Suppressor macrophage treated with lipopolysaccharide for 4 hours (primary cell): Measurements from ENCODE around the gene PKP3.
"Not testable (repeated sequence)": the region's sequence is repeated elsewhere in the genome, so short reads cannot be mapped to it uniquely, and the experiment has no call there.

Experiments used
- DNase-seq: peaks from one replicate; pipeline ENCODE4 v3.0.0-alpha.2; 2020

The PKP3 gene

DNA sequence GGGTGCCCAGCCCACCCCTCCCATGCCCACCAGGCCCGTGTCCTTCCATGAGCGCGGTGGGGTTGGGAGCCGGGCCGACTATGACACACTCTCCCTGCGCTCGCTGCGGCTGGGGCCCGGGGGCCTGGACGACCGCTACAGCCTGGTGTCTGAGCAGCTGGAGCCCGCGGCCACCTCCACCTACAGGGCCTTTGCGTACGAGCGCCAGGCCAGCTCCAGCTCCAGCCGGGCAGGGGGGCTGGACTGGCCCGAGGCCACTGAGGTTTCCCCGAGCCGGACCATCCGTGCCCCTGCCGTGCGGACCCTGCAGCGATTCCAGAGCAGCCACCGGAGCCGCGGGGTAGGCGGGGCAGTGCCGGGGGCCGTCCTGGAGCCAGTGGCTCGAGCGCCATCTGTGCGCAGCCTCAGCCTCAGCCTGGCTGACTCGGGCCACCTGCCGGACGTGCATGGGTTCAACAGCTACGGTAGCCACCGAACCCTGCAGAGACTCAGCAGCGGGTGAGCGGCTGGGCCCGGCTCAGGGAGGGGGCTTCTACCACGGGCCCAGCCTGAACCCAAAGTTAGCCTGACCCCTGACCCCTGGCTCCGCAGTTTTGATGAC lies 3.0 kb downstream of the PKP3 start:
- DNase-seq = peak; percentile 63

DNA sequence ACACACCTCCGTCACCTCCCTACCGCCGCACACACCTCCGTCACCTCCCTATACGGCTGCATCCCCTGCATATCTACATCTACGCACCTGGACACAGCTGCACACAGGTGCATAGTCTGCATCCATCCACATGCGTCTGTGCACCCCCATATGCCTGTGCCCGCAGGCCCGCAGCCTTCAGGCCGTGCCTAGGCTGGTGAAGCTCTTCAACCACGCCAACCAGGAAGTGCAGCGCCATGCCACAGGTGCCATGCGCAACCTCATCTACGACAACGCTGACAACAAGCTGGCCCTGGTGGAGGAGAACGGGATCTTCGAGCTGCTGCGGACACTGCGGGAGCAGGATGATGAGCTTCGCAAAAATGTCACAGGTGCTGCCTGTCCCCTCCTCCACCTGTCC lies 4.8 kb downstream of the PKP3 start:
- DNase-seq = peak; percentile 17

DNA sequence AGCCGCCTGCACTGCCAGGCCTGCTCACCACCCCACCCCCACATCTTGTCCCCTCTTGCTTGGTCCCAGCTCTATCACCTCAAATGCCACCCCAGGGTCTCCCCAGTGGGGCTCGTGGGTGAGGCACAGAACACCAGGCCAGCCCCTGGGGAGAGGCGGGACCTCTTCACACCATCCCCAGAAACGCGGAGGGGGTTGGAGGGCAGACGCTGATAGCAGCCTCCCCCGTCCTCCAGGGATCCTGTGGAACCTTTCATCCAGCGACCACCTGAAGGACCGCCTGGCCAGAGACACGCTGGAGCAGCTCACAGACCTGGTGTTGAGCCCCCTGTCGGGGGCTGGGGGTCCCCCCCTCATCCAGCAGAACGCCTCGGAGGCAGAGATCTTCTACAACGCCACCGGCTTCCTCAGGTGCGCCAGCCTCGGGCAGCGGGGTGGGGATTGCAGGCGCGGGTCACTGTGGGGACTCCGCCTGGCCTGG lies 5.8 kb downstream of the PKP3 start:
- DNase-seq = no peak

DNA sequence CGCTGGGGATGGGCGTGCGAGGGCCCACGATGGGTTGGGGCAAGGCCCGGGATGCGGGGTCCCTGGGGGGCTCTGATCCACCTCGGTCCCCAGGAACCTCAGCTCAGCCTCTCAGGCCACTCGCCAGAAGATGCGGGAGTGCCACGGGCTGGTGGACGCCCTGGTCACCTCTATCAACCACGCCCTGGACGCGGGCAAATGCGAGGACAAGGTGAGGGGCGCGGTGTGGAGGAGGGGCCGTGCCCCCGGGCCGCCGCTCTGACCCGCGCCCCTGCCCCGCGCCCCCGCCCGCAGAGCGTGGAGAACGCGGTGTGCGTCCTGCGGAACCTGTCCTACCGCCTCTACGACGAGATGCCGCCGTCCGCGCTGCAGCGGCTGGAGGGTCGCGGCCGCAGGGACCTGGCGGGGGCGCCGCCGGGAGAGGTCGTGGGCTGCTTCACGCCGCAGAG lies 6.3 kb downstream of the PKP3 start:
- DNase-seq = no peak

DNA sequence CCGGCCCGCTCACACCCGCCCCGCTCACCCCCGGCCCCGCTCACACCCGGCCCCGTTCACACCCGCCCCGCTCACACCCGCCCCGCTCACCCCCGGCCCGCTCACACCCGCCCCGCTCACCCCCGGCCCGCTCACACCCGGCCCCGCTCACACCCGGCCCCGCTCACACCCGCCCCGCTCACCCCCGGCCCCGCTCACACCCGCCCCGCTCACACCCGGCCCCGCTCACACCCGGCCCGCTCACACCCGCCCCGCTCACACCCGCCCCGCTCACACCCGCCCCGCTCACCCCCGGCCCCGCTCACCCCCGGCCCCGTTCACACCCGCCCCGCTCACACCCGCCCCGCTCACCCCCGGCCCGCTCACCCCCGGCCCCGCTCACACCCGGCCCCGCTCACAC lies 7.2 kb downstream of the PKP3 start:
- not testable (repeated sequence) for DNase-seq

DNA sequence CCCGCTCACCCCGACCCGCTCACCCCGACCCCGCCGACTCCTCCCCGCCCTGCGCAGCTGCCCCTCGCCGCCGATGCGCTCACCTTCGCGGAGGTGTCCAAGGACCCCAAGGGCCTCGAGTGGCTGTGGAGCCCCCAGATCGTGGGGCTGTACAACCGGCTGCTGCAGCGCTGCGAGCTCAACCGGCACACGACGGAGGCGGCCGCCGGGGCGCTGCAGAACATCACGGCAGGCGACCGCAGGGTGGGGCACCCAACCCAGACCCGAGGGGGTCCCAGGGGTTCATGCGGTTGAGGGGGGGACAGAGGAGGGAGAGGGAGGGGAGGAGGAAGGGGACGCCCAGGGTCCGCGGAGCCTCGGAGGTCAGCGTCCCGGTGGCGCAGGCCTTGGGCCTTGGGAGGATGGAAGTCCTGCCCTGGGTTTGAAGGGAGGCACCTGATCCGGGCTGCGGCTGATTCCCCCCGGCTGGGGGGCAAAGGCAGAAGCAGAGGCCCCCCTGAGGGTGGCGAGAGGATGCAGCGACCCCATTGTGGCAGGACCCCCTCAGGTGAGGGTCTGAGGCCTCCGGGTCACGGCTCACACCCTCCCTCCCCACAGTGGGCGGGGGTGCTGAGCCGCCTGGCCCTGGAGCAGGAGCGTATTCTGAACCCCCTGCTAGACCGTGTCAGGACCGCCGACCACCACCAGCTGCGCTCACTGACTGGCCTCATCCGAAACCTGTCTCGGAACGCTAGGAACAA lies 9.2 kb downstream of the PKP3 start:
- DNase-seq = no peak

DNA sequence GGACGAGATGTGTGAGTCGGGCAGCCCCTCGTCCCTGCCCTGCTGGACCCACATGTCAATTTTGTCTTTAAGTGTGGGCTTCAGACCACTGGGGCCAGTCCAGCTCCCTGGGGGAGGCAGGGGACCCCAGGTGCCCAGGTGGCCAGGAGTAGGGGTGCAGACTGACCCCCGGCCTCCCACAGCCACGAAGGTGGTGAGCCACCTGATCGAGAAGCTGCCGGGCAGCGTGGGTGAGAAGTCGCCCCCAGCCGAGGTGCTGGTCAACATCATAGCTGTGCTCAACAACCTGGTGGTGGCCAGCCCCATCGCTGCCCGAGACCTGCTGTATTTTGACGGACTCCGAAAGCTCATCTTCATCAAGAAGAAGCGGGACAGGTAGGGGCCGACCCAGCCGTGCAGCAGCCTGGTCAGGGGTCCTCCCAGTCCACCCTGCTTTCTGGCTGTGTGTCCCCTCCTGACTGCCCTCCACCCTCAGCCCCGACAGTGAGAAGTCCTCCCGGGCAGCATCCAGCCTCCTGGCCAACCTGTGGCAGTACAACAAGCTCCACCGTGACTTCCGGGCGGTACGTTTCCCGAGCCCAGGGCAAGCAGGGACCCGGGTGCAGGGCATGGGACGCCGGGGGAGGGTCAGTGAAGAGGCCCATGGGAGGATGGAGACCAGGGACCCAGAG lies 9.9 kb downstream of the PKP3 start:
- no peak for DNase-seq

DNA sequence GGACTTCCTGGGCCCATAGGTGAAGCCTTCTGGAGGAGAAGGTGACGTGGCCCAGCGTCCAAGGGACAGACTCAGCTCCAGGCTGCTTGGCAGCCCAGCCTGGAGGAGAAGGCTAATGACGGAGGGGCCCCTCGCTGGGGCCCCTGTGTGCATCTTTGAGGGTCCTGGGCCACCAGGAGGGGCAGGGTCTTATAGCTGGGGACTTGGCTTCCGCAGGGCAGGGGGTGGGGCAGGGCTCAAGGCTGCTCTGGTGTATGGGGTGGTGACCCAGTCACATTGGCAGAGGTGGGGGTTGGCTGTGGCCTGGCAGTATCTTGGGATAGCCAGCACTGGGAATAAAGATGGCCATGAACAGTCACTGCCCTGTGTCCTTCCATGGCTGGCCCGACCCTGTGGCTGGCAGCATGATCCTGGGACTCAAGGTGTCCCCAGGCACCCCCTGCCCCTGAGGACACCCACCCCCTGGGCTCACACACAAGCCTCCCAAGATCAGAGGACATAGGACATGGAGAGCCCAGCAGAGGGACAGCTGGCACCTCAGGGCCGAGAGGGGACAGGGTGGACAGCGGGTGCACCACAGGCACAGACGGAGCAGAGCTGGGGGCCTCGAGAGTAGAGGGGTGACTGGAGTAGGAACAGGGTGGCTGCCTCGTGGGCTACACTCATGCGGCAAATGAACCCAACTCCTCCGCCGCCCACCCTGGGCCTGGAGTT lies 10.7 kb downstream of the PKP3 start:
- no peak for DNase-seq

DNA sequence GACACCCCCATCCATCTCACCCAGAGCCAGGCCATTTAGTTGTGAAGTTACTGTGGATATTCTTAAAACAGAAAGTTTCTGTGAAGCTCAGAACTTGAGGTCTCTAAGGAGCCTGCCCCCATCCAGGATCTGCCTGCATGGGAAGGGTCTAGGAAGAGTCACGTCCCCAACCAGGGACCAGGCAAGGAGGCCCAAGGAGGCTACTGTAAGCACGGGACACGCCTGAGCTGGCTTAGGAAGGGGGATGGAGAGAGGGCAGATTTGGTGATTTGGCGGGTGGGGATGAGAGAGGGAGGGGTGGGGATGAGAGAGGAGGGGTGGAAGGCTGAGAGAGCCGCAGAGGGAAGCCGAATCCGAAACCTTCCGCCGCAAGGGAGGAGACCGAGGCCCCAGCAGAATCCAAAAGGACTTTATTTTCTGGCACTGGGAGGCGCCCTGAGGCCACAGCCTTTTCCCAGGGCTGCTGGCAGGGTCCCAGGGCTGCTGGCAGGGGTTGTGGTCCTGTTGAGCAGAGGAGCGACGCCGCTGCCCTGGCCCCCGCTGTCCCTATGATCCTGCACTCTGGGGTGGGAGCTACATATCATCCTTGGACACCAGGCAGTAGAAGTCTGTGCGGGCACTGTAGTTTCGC lies 11.4 kb downstream of the PKP3 start:
- DNase-seq = no peak

DNA sequence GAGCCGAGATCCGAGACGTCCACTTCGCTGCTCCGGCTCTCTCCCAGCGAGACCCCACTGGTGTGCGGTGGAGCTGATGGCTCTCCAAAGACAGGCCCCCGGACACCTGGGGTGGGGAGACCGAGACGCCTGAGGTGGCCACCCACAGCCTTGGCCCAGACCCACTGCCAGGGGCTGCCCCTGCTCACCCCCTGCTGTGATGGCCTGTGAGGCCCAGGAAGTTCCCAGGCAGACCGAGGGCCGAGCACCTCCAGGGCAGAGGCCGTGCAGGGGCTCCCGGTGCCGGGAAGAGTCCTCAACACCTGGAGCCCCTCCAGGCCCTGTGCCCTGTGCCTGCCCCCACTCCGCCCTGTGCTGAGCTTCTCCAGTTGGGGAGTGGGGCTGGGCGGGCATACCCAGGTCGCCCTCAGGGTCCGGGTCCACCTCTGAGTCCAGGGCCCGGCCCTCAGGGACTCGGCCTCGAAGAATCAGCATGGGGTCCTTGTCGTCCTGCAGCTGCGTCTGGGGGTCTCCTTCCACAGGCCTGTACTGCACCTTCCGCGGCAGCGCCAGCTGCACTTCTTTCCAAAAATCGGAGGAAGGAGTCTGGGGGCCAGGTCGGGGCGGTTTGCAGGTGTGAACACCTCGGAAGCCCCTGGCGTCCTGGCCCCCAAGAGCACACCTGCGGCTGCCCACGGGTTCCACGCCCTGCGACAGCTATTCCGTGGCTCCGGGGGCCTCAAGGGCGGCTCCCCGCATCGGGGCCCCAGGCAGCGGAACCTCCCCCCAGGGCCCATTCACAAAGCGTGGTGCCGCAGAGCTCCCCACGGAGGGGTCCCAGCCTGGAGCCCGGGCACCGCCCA lies 12.2 kb downstream of the PKP3 start:
- DNase-seq = no peak

DNA sequence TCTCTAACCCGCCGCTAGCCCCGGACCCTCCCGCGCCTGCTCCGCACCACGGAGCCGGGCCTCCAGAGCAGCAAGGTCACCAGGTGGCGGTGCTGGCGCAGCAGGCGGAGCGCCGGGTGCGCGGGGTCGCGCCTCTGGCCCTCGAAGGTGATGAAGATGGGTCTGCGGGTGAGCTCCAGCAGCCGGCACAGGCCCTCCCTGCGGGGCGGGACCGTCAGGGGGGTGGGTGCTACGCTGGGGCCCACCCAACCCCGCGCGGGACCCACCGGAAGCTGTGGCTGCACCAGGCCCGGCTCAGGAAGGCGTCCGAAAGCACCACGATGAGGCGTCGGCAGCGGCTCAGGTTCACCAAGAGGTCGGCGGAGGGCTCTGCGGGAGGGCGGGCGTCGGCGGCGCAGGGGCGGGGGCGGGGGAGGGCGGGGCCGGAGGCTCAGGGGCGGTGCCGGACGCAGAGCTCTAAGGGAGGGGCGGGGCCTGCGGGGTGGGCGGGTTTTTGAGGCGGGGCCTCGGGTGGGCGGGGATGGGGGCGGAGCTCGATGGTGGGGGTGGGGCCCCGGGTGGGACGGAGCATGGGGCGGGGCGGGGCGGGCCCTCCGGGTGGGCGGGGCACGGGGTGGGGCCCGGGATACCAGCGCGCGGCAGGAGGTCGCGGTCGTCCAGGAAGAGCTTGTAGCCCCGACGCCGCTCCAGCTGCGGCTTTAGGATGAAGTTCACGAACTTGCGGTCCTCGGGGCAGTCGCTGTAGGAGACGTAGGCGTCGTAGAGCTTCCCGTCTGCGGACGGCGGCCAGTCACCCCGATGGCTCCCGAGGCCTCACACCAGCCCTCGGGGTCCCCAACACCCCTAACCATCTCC lies 13.0 kb downstream of the PKP3 start:
- peak; percentile 78 for DNase-seq

DNA sequence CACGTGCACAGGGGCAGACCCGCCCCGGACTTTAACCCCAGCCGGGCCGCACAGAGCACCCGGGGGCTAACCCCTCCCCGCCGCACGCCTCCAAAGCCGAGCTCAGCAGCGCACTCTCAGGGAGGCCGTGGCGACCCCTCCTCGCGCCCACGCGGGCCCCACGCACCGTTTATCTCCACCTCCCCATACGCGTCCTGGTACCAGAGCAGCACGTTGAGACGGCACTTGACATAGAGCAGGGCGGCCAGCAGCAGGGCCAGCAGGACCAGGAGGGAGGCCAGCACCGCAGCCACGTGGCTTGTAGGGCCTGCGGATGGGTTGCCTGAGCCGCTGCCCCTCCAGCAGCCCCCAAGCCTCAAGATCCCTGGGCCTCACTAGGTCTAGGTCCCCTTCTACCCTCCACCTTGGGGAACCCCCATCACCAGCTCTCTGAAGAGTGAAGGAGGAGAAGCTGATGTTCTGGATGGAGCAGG lies 13.7 kb downstream of the PKP3 start:
- no peak for DNase-seq

DNA sequence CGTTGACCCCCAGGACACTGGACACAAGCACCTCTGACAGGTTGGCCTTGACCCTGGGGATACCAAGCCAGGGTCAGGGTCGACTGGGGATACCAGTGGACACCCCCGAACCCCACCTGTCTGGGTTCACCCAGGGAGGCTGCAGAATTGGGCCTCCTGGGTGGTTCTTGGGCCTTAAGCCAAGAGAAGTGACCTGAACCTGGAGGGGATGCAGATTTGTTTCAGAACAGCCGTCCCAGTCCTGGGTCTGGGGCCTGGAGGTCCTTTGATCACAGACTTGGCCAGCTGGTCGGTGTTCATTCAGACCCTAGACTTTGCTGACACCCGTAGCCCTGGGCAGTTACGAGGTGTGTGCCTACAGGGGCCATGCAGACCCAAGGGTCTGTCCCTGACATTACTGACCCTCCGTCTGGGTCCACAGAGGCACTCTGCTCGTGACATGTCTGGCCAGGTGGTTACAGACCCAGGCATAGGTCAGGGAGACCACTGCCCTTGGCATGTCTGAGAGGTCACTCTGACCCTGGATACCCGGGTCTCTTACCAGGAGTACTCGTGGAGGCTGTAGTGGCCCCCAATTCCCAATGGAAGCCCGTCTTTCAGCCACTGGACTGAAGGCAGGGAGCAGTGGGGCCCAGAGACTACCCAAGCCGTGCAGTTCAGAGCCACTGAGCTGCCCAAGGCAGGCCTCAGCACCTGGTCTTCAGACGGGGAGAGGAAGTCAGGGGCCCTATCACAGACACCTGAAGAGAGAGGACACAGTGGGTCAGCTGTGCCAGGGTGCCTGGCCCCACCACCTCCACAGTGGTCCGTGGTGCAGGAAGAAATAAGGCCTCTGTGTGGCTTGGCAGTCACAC lies 14.4 kb downstream of the PKP3 start:
- DNase-seq = no peak

DNA sequence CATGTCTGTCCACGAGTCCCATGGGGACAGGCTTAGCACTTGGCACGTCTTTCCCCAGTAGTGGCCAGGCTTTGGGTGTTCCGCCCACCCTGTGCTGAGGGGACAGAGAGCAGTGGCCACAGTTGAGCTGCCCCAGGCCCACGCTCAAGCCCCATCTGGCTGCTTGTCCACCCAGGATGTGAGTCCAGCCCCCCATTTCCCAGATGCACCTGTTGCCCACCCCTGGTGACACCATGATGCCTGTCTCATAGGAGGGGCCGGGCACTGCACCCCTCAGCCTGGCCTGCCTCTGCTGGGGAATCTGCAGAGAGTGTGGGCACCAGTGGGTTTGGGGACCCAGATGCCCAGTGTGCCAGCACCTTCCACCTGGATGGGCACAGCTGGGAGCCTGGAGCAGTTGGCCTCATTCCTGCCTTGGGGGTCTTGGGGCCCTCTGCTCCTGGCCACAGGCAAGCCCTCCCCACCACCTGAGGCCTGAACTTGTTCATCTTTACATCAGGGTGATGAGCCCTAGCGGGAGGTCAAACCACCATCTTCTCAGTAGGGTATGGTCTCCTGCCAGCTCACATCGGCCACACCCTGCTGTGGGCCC lies 15.1 kb downstream of the PKP3 start:
- no peak for DNase-seq

DNA sequence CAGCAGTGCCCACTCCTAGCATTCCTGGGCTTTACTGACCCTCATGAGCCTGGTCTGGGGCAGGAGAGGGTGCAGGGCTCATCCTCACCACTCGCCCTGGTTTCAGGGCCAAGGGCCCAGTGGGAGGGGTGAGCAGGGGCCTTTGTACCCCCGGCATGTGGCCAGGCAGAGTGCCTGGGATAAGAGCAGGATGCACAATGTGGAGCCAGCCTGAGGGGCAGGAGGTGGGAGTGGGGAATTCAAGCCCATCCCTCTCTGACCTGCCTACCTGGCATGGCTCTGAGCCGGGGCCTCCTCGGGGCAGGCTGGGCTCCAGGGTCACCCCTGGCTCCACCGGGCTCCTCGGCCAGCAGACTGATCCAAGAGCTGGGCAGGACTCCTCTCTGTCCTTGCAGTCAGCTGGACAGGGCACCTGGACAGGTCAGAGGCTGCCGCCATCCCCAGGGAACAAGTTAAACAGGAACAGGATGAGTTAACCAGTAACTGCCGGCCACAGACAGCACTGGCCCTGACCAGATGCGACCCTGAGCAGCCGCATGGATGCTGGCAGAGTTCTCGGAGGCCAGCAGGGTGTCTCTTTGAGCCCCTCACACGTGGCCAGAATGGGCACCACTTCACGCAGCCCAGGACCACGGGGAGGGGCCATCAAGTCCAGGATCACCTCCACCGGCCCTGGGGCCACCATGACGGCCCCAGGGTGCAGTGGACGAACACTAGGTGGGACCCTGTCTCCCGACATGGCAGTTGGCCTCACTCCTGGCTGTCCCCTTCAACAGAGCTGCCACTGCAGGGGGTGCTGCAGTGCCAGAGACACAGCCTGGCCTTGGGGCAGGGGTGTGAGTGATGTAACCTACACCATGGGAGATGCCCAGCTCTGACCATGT lies 15.8 kb downstream of the PKP3 start:
- DNase-seq = no peak

DNA sequence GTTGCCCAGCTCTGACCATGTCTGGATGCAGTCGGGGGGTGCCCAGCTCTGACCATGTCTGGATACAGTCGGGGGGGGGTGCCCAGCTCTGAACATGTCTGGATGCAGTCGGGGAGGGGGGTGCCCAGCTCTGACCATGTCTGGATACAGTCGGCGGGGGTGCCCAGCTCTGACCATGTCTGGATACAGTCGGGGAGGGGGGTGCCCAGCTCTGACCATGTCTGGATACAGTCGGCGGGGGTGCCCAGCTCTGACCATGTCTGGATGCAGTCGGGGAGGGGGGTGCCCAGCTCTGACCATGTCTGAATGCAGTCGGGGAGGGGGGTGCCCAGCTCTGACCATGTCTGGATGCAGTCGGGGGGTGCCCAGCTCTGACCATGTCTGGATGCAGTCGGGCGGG lies 16.7 kb downstream of the PKP3 start:
- not testable (repeated sequence) for DNase-seq

DNA sequence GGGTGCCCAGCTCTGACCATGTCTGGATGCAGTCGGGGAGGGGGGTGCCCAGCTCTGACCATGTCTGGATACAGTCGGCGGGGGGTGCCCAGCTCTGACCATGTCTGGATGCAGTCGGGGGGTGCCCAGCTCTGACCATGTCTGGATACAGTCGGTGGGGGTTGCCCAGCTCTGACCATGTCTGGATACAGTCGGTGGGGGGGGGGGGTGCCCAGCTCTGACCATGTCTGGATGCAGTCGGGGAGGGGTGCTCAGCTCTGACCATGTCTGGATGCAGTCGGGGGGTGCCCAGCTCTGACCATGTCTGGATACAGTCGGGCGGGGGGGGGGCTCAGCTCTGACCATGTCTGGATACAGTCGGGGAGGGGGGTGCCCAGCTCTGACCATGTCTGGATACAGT lies 17.5 kb downstream of the PKP3 start:
- DNase-seq = not testable (repeated sequence)

DNA sequence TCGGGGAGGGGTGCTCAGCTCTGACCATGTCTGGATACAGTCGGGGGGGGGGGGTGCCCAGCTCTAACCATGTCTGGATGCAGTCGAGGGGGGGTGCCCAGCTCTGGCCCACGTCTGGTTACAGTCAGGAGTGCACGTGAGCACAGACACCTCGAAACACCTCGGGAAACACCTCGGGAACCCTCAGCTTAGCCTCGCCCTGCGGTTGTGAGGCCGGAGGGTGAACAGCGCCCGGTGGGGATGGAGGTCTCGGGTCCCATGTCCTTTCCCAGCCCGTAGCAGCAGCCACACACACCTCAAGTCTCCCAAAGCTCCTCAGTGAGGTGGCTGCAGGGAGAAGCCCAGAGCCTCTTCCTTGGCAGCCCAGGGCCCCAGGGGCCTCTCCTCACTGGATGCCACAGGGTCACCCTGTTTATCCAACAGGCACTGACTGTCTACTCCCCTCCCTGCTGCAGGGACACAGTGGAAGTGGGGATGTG lies 18.7 kb downstream of the PKP3 start:
- no peak for DNase-seq
